HG03457 (cell line): ENCODE data around the gene CDH4.

Source experiments
- ATAC-seq: cut with Tn5 transposase; IDR thresholded peaks from one replicate; pipeline ENCODE4 v1.9.1; 2021; ENCODE audit warnings: moderate number of reproducible peaks; ENCODE audit not compliant: unreplicated experiment

The CDH4 gene

DNA sequence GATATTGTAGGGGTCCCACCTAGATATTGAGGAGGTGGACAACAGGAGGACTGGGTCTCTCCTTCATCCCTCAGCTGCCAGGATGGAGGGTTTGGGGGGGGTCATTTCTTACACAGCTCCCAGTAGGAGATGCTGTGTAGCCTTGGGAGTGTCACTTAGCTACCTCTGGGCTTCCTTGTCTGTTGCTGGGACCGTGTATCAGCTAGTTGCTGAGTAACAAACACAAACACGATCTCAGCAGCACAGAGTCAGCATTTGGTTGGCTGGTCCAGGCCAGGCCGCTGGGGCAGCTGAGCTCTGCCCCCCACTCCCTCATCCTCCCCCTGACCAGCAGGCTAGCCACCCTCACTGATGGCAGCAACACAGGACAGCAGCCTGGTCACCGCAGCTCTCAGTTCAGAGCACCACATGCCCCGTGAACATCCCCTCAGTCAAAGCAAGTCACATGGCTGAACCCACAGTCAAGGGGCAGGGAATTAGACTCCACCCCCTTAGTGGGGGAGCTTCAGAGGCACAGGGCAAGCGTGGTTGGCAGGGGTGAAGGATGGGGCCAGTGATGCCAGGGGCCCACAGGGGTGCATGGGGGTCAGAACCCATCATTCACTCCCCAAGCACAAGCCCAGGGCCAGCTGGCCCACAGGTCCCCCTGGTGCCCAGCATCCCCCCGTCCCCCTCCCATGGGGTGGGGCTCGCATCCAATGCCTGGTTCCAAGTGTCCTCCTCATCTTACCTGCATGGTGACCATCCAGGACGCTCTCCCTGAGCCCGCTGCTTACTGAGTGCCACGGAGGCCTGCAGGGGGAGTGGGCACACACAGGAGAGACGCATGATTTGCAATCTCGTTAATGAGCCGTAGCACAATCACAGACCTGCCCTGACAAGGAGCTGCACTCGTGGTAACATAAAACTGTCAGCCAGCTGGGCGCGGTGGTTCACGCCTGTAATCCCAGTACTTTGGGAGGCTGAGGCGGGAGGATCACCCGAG, 701.3 kb downstream of the CDH4 start:
- no peak for ATAC-seq

- ATAC-seq = no peak
These were observed 702.4 kb downstream of the CDH4 start for GRCh38 chr20:61954276-61955021.

GRCh38 chr20:61955668-61956395, 703.8 kb downstream of the CDH4 start:
- ATAC-seq = no peak

DNA sequence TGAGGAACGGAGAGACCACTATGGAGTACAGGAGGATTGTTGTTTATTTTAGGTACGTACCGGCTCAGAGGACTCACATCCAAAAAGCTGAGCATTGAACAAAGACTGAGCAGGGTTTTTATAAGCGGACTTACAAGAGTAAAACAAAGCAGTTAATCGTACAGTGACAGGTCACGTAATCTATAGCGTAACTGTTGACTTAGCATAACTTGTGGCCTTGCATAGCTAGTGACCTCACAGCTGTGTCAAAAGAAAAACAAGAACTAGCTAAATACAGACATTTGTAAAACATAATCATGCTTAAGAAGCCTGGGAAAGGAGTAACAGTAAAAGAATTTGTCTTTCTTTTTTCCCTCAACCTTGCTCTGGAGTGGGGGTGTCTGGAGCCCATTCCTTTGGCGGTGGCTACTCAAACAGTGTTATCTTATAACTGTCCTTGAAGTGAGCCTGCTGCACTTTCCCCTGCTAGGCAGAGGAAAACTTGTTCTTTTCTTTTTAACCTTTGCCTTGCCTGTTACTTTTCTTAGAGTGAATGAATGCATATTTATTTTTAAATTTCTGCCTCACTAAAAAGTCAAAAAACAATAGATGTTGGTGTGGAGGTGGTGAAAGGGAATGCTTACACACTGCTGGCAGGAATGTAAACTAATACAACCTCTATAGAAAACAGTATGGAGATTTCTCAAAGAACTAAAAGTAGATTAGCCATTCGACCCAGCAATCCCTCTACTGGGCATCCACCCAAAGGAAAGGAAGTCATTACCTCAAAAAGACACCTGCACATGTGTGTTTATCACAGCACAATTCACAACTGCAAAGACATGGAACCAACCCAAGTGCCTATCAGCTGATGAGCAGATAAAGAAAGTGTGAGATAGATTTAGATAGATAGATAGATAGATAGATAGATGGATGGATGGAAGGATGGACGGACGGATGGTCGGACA, 704.6 kb downstream of the CDH4 start:
- ATAC-seq = no peak

DNA sequence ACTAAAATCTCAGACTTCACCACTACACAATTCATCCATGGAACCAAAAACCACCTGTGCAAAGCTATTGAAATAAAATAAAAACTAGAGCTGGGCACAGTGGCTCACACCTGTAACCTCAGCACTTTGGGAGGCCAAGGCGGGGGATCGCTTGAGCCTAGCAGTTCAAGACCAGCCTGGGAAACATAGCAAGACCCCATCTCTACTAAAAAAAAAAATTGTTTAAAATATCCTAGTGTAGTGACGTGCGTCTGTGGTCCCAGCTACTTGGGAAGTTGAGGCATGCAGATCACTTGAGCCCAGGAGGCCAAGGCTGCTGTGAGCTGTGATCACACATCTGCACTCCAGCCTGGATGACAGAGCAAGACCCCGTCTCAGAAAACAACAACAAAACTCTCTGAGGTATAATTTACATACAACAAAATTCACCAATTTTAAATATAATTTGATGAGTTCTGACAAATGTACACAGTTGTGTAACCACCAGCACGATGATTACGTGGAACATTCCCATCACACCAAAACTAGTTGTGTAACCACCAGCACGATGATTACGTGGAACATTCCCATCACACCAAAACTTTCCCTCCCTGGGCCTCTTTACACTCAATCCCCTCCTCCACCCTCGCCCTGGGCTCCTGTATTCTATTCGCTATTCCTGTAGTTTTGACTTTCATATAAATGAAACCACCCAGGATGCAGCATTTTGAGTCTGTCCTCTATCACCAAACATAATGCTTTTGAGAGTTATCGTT, 706.1 kb downstream of the CDH4 start:
- ATAC-seq = no peak

GRCh38 chr20:61958773-61959700, 707.0 kb downstream of the CDH4 start:
- no peak for ATAC-seq

DNA sequence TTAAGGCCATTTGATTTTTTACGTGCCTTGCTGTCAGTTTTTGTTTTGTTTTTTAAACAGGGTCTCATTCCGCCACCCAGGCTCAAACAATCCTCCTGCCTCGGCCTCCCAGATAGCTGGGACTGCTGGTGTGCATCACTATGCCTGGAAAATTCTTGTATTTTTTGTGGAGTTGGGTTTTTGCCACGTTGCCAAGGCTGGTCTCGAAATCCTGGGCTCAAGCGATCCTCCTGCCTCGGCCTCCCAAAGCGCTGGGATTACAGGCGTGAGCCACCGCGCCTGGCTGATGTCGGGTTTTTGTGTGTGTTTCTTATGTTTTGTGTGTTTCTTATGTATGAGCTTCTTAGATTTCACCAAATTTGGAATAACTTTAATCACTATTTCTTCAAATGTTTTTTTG, 708.8 kb downstream of the CDH4 start:
- no peak for ATAC-seq

- no peak for ATAC-seq
These were observed 711.1 kb downstream of the CDH4 start for GRCh38 chr20:61963149-61963548.

DNA sequence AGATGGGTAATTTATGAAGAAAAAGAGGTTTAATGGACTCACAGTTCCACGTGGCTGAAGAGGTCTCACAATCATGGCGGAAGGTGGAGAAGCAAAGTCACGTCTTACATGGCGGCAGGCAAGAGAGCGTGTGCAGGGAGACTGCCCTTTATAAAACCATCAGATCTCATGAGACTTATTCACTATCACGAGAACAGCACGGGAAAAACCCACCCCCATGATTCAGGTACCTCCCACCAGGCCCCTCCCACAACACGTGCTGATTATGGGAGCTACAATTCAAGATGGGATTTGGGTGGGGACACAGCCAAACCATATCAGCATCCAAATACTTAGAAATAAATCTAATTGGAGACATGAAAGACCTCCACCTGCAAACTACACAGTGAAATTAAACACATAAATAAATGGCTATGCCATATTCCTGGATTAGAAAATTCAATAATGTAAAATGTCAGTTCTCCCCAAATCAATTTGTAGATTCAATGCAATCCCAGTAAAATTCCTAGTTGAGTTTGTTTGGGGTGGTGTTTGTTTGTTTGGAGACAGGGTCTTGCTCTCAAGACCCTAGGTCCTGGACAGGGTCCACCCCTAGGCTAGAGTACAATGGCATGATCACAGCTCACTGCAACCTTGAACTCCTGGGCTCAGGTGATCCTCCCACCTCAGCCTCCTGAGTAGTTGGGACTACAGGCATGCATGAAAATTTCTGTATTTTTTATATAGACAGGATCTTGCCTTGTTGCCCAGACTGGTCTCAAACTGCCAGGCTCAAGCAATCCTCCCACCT, 712.0 kb downstream of the CDH4 start:
- no peak for ATAC-seq

DNA sequence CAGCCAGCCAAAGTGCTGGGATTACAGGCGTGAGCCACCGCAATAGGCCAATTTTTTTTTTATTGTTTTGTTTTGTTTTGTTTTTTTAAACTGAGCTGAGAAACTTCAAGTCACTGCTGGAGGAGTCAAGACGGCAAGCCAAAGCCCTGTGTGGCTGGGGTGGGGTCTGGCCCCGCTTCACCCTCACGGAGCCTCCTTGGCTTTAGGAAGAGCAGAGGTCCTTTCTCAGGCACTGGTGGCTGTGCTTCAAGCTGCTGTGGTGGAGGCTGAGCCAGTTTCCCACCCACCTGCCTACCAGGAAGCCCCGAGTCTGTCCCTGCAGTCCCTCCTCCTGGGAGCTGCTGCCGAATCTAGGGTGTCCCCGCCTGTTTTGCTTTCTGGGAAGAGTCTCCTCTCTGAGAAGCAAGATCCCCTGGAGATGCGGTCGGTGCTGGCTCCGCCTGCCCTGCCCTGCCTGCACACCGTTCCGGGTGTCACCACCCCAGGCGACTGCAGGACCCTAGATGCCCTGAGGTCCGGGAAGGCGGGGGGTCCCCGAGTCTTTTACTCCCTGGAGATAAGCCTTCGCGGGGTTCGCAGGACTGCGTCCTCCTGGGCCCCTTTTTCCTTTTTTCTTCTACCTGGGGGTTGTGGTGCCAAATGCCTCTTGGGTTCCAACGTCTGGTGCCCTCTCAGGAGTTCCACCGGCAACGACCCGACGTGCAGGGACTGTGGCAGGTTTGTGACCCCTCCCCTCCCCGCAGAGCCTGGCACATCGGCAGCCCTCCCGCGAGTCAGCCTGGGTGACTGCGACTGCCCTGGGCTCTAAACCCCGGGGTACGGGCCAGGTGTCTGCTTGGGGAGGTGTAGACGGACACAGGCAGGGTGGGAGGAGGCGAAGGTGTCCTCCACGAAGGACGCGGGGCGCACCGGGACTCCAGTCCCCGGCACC, 712.9 kb downstream of the CDH4 start:
- ATAC-seq = no peak

DNA sequence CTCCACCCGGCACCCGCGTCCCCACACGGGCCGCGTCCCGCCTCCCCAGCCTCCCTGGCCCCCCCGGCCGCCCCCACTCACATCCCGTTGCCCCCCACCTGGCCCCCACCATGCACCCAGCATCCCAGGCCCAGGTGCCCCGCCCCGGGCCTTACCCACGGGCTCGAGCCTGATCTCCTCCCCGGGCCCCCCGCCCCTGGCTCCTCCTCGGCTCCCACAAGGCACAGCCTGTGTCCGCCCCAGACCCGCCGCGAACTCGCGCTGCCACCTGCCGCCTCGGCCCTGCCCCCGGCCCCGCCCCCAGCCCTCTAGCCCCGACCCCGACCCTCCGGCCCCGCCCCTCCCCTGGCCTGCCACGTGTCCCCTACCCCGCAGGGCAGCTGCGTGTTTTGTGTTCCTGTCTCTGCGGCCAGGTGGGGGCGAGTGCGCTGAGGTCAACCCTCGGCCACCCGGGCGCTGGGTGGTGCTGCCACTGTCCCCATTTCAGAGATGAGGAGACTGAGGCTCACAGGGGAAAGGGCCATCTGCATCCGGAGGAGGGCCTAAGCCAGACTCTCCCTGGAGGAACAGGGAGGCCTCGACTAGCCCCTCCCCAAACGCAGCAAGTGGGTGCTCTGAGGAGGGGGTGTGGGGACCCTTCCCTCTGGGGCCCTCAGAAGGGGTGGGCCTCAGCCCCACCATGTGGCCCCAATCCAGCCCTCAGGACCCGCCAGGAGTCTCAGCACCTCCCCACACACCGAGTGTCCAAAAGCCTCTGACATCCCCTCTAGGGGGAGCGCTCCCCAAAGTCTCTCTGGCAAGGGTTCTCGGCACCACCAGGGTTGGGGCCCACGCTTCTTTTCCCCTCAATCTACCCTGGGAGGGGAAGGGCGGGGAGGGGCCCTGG, 713.8 kb downstream of the CDH4 start:
- ATAC-seq = no peak

DNA sequence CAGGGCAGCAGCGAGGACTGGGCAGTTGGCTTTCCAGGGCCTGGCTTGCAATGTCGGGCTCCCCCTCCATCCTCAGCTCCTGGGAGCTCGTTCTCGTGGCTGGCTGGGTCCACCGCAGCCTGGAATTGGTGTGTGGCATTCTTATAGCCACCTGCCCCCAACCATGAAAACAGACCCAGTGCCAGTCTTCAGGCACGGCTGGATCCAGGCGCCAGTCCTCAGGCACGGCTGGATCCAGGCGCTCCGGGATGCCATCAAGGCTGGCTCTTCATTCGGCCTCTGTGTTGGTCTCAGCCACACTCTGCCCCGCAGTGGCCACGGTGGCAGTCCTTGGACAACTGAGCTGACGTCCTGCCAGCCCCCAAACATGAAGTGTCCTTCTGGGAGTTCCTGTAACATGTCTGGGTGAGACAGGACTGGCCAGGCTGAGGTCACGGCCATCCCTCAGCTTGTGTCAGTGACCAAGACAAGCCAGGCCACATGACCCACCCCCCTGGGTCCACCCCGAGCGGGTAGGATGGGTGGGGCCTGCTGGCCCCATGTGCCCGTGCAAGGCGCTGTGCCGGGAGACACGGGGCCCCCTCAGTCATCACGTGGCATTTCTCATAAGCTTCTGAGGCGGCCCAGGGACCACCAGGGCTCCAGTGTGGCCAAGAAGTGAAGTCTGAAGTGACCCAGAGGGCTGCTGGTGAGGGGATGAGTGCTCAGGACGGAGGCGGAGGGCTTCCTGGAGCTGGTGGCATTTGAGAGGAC, 714.6 kb downstream of the CDH4 start:
- ATAC-seq = no peak

DNA sequence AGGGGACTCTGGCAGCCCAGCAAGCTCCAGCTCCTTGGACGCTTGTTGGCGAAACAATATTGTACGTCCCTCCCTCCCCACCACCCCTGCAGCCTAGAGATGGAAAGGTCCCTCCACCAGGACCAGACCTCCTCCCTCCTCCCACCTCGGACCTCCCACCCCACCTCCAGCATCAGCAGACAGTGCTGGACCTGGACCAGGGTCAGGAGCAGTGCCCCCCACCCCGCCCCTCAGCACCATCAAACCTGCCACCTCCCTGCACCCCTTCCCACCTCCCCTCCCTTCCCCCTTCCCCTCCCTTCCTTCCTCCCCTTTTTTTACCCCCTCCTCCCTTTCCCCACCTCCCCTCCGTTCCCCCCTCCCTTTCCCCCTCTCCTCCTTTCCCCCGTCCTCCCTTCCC, 715.2 kb downstream of the CDH4 start:
- no peak for ATAC-seq

DNA sequence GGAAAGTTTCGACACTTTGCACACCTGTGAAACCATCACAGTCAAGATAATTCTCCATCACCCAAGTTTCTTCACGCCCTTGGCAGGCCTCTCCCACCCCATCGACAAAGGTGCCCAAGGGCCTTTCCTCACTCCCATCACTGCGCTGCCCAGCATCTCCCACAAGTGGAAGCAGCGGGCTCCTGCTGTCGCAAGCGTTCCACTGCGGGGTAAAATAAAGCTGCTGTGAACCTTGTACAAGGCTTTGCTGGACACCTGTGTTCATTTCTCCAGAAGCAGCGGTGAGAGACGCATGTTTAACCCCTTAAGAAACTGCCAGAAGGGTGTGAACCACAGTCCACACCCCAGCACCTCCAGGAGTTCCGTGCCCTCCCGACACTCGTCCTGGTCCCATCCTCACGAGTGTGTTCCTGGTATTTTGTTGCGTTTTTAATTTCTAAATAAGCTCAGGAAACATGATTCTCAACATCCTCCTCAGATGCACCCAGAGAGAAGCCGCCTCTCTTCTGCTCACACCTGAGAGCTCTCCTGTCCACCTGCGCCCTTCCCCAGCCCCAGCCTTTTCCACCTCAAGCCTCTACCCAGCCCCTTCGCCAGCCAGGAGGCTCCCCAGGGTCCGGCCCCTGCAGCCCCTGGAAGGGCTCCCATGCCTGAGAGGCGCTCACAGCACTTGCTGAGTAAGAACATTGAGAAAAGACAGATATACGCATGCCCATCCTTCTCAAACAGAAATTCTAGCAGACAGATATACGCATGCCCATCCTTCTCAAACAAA, 716.2 kb downstream of the CDH4 start:
- no peak for ATAC-seq
